Omental fat pad (tissue), 4 donors: ENCODE measurements around the gene MTHFD2L. TPM values are rescaled to one million over a fixed set of nuclear protein-coding genes. Genes with fewer than 3 reads are reported as not detected.

ENCODE experiments used
- ATAC-seq: fragments of 150-250 bp; one replicate; pipeline ENCODE4 v1.9.1; 2016; ENCODE audit warnings: mild to moderate bottlenecking, moderate library complexity; ENCODE audit not compliant: low FRiP score
- DNase-seq: peaks from one replicate; pipeline ENCODE4 v3.0.0-alpha.2; 2019; ENCODE audit warnings: low spot score
- CTCF ChIP-seq, 3 donors: fragments of 450-650 bp; IDR thresholded peaks; one replicate each; pipeline ENCODE4 v1.5.1; 2016 to 2017; ENCODE audit warnings: antibody characterized with exemption in 3 of 3, mild to moderate bottlenecking in 3 of 3, moderate library complexity in 2 of 3
- total RNA-seq, 4 donors: library from RNA; depleted of rRNA; stranded (reverse); fragments of >200 nt; gene quantifications; one replicate each; pipeline ENCODE4 v1.1.0, GENCODE V29; 2016

The MTHFD2L gene
- total RNA-seq, 4 donors from 2014 or later, result 12.2 to 23.2 (median 18.4) TPM

- no peak for DNase-seq
- TF ChIP-seq CTCF (IDR thresholded peaks at IDR 0.05), result no peak
- no peak for ATAC-seq
Observed at GRCh38 chr4:74328501-74328900, 170.6 kb downstream of the MTHFD2L start.

GRCh38 chr4:74329307-74329706, 171.4 kb downstream of the MTHFD2L start:
- TF ChIP-seq CTCF (IDR thresholded peaks at IDR 0.05), result no peak
- DNase-seq (no peak), ATAC-seq (no peak)

GRCh38 chr4:74330295-74330750, 172.4 kb downstream of the MTHFD2L start:
- TF ChIP-seq CTCF (IDR thresholded peaks at IDR 0.05), result no peak

GRCh38 chr4:74331252-74331651, 173.3 kb downstream of the MTHFD2L start:
- no peak for TF ChIP-seq CTCF (IDR thresholded peaks at IDR 0.05)
- ATAC-seq (no peak), DNase-seq (no peak)

More at GRCh38 chr4:74330295-74330750, 172.4 kb downstream of the MTHFD2L start:
- no peak for ATAC-seq
- no peak for DNase-seq

GRCh38 chr4:74331944-74332343, 174.0 kb downstream of the MTHFD2L start:
- no peak for ATAC-seq
- TF ChIP-seq CTCF (IDR thresholded peaks at IDR 0.05), result no peak

GRCh38 chr4:74334636-74335035, 176.7 kb downstream of the MTHFD2L start:
- TF ChIP-seq CTCF (IDR thresholded peaks at IDR 0.05), result no peak
- ATAC-seq, result no peak
- DNase-seq, result no peak

More at GRCh38 chr4:74331944-74332343, 174.0 kb downstream of the MTHFD2L start:
- no peak for DNase-seq

- ATAC-seq (no peak), DNase-seq (no peak)
- TF ChIP-seq CTCF (IDR thresholded peaks at IDR 0.05), result no peak
Observed at GRCh38 chr4:74335341-74336021, 177.6 kb downstream of the MTHFD2L start.
